ENCODE data around the gene MGLL. TPM values are rescaled to one million over a fixed set of nuclear protein-coding genes. Genes with fewer than 3 reads are reported as not detected.

The MGLL gene
- total RNA-seq, 1 experiment from 2014 or later: 6.8 TPM

DNA sequence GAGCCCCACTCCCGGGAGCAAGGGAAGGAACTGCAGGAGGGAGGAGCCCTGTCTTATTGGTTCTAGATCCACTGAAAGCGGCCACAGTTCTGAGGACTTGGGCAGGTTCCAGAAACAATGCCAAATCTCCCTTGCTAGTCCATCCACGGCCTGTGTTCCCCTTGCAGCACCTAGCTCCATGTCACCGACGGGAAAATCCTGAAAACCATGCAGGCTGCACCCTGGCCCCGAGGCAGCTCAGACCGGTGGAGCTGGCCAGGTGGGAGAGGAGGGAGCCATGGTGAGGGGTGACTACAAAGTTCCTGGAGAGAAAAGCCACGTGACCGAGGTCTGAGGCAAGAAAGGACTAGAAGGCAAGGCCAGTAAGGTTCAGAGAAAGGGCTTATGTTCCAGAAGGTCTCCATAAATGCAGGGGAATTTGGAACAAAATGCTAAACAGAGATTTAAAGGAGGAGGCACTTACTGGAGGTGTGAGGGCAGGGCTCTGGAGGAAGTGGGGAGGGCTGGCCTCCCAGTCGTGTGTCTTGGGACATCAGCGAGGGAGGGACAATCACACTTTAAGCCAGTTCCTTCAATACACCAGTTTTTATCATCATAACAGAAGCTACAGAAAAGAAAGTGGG, 5.4 kb downstream of the MGLL start:
- TSS peak; percentile 42 for BruUV-seq (replicated peaks)
- H3K9me3 ChIP-seq (ENCODE audit: control insufficient read depth in 1 of 2, insufficient read depth in 1 of 2, low read depth in 1 of 2, low read length in 2 of 2): no peaks in the 10 kb centered on the region
- H3K36me3 ChIP-seq (ENCODE audit: control insufficient read depth in 1 of 2, insufficient read depth in 2 of 2, low read length in 2 of 2): no peaks in the 10 kb centered on the region
- POLR2A ChIA-PET: interaction anchor here (1.0 kb wide), 1 partner anchor 18 kb away, joined by 4 read pairs; no protein-coding TSS in a partner anchor
- CTCF ChIA-PET: interaction anchor here (1.0 kb wide), 2 partner anchors 120 to 121 kb away, joined by 3 to 5 read pairs; no protein-coding TSS in a partner anchor
- peak overlapping the region; percentile 31 for H3K9ac ChIP-seq (ENCODE audit: low read length)
- H3K4me1 ChIP-seq (ENCODE audit: control insufficient read depth in 1 of 2, insufficient read depth in 2 of 2, low read length in 2 of 2): peaks cover 39 to 71% of the 10 kb centered on the region in 2 experiments
- H3K27me3 ChIP-seq (ENCODE audit: insufficient read depth, low read length): no peaks in the 10 kb centered on the region
- H3K79me2 ChIP-seq (ENCODE audit: insufficient read depth, low read length): no peaks in the 10 kb centered on the region
- H3K4me3 ChIP-seq (replicated peaks in 1 of 2; ENCODE audit: low read depth in 1 of 2, low read length in 2 of 2): peak overlapping the region in 1 of 2 experiments; percentile 8; a peak in 1 of 4 replicates
- DNase-seq (ENCODE audit: low read depth, low spot score) (no peak), ATAC-seq (peak; percentile 18)
- no peak overlapping the region for H2AFZ ChIP-seq (ENCODE audit: low read depth, low read length, poor library complexity, severe bottlenecking)
- RAD21 ChIA-PET (ENCODE audit: low non-redundant PET in 1 of 2, low total read pairs in 2 of 2, uncharacterized antibody in 2 of 2, unreplicated experiment in 2 of 2): no interaction called here
- TF ChIP-seq RAD21 (IDR thresholded peaks at IDR 0.05; ENCODE audit: low read depth): no peak
- TF ChIP-seq SIN3A (IDR thresholded peaks at IDR 0.05; ENCODE audit: low read depth): no peak
- no peak for TF ChIP-seq POLR2A (IDR thresholded peaks at IDR 0.05; ENCODE audit: borderline replicate concordance, extremely low read depth, insufficient read depth, insufficient read length)
- TF ChIP-seq ZNF274 (IDR thresholded peaks at IDR 0.05; ENCODE audit: low read depth, low read length): no peak
- TF ChIP-seq EZH2 (IDR thresholded peaks at IDR 0.05): no peak
- no peak for TF ChIP-seq CEBPB (IDR thresholded peaks at IDR 0.05; ENCODE audit: low read depth)
- no peak for TF ChIP-seq ZFX (IDR thresholded peaks at IDR 0.05)
- no peak for TF ChIP-seq EGR1 (IDR thresholded peaks at IDR 0.05; ENCODE audit: low read depth)
- TF ChIP-seq JUND (IDR thresholded peaks at IDR 0.05): no peak
- no peak for TF ChIP-seq YY1 (IDR thresholded peaks at IDR 0.05; ENCODE audit: extremely low read depth, insufficient replicate concordance, low read depth, low read length)
- no peak for TF ChIP-seq SP1 (IDR thresholded peaks at IDR 0.05; ENCODE audit: low read depth)
- TF ChIP-seq SRF (IDR thresholded peaks at IDR 0.05; ENCODE audit: low read depth): no peak
- no peak for TF ChIP-seq FOSL1 (IDR thresholded peaks at IDR 0.05; ENCODE audit: low read depth)
- TF ChIP-seq, protein P1, sequence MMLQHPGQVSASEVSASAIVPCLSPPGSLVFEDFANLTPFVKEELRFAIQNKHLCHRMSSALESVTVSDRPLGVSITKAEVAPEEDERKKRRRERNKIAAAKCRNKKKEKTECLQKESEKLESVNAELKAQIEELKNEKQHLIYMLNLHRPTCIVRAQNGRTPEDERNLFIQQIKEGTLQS (IDR thresholded peaks at IDR 0.05): no peak
- H4K20me1 ChIP-seq (ENCODE audit: insufficient read depth): no peaks in the 10 kb centered on the region
- peak overlapping the region; percentile 12; the same call in 1 of the 2 replicates for H3K27ac ChIP-seq (ENCODE audit: low read depth, low read length)
- H3K9me2 ChIP-seq (ENCODE audit: insufficient read depth): no peaks in the 10 kb centered on the region
- intact Hi-C loops (cut with micrococcal nuclease): no loop called here
- H3K4me2 ChIP-seq (ENCODE audit: low read length): peak overlapping the region; percentile 96
